ENCODE data around the gene NOX5.

DNA sequence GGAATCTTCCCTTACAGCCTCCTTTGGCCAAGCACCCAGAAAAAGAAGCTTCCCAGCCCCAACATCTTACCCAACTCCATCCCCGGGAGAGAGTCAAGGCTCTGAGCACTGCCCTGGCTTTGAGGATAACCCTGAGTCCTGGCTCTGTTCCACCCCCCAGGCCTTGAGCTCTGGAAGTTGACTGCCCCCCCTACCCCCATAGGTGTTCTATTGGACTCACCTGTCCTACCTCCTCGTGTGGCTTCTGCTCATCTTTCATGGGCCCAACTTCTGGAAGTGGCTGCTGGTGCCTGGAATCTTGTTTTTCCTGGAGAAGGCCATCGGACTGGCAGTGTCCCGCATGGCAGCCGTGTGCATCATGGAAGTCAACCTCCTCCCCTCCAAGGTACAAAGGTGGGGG lies 22.3 kb downstream of the NOX5 start:
- no peak for TF ChIP-seq ZFP36 (IDR thresholded peaks at IDR 0.05; ENCODE audit: borderline replicate concordance, partially characterized antibody)
- TF ChIP-seq, protein P1, sequence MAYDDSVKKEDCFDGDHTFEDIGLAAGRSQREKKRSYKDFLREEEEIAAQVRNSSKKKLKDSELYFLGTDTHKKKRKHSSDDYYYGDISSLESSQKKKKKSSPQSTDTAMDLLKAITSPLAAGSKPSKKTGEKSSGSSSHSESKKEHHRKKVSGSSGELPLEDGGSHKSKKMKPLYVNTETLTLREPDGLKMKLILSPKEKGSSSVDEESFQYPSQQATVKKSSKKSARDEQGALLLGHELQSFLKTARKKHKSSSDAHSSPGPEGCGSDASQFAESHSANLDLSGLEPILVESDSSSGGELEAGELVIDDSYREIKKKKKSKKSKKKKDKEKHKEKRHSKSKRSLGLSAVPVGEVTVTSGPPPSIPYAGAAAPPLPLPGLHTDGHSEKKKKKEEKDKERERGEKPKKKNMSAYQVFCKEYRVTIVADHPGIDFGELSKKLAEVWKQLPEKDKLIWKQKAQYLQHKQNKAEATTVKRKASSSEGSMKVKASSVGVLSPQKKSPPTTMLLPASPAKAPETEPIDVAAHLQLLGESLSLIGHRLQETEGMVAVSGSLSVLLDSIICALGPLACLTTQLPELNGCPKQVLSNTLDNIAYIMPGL (CRISPR knock-in tag; IDR thresholded peaks at IDR 0.05; ENCODE audit: borderline replicate concordance): no peak
- TF ChIP-seq POLR2A (IDR thresholded peaks at IDR 0.05; ENCODE audit: low read length): no peak

All from A549 (cell line).